ENCODE results near the gene ZDHHC24. TPM values are rescaled to one million over a fixed set of nuclear protein-coding genes. Genes with fewer than 3 reads are reported as not detected.
A peak's percentile ranks its signal among the peaks of the same experiment; 100 is the strongest.
"Not testable (repeated sequence)": the region's sequence is repeated elsewhere in the genome, so short reads cannot be mapped to it uniquely, and the experiment has no call there.

Gene ZDHHC24
- total RNA-seq, 1 donor from 2014 or later: 13.5 TPM

- Histone ChIP-seq H3K27me3 (ENCODE audit: insufficient read depth, low read length) (peaks cover 2% of the 10 kb centered on the region), H2AFZ (ENCODE audit: low read depth, low read length) (peak overlapping the region; percentile 73), H3K27ac (ENCODE audit: low read depth, low read length) (no peak overlapping the region), H4K20me1 (ENCODE audit: insufficient read depth, low read length) (peaks cover 7% of the 10 kb centered on the region), H3K4me3 (ENCODE audit: insufficient read depth, low read depth, low read length) (no peak overlapping the region), H3K9me3 (ENCODE audit: insufficient read depth, low read depth, low read length) (no peaks in the 10 kb centered on the region), H3K79me2 (ENCODE audit: insufficient read depth, low read length) (no peaks in the 10 kb centered on the region), H3K4me1 (ENCODE audit: insufficient read depth, low read length) (peaks cover 28% of the 10 kb centered on the region), H3K4me2 (ENCODE audit: low read length) (peak overlapping the region; percentile 78), H3K36me3 (ENCODE audit: insufficient read depth, low read length) (no peaks in the 10 kb centered on the region), H3K9ac (ENCODE audit: low read length) (peak overlapping the region; percentile 48)
- peak; percentile 49 for DNase-seq (ENCODE audit: low read depth)
- Mint-ChIP-seq H3K4me1 (ENCODE audit: low read depth, unreplicated experiment) (peaks cover 6% of the 10 kb centered on the region), H3K27me3 (ENCODE audit: low read depth, unreplicated experiment) (peaks cover 14% of the 10 kb centered on the region), H3K4me3 (ENCODE audit: unreplicated experiment) (peak overlapping the region; percentile 72), H3K27ac (ENCODE audit: unreplicated experiment) (peak overlapping the region; percentile 28), H3K36me3 (ENCODE audit: low read depth, unreplicated experiment) (peaks cover 10% of the 10 kb centered on the region), H3K9me3 (ENCODE audit: unreplicated experiment) (no peaks in the 10 kb centered on the region)
- TF ChIP-seq EZH2 (IDR thresholded peaks at IDR 0.05; ENCODE audit: insufficient read depth, low read length) (no peak), CTCF (IDR thresholded peaks at IDR 0.05; ENCODE audit: insufficient read depth, low read depth, low read length) (peak; percentile 8)
- no peak for FAIRE-seq
Observed at GRCh38 chr11:66543263-66544107, 2.4 kb downstream of the ZDHHC24 start.

GRCh38 chr11:66542362-66542761 is 3.5 kb downstream of the ZDHHC24 start:
- Histone ChIP-seq H2AFZ (ENCODE audit: low read depth, low read length) (no peak overlapping the region), H3K36me3 (ENCODE audit: insufficient read depth, low read length) (no peaks in the 10 kb centered on the region), H3K9me3 (ENCODE audit: insufficient read depth, low read depth, low read length) (no peaks in the 10 kb centered on the region), H3K27me3 (ENCODE audit: insufficient read depth, low read length) (peaks cover 2% of the 10 kb centered on the region), H3K4me2 (ENCODE audit: low read length) (peak overlapping the region; percentile 28), H4K20me1 (ENCODE audit: insufficient read depth, low read length) (peaks cover 7% of the 10 kb centered on the region), H3K9ac (ENCODE audit: low read length) (peak overlapping the region; percentile 2), H3K4me1 (ENCODE audit: insufficient read depth, low read length) (peaks cover 28% of the 10 kb centered on the region), H3K79me2 (ENCODE audit: insufficient read depth, low read length) (no peaks in the 10 kb centered on the region), H3K4me3 (ENCODE audit: insufficient read depth, low read depth, low read length) (no peak overlapping the region), H3K27ac (ENCODE audit: low read depth, low read length) (no peak overlapping the region)
- no peak for FAIRE-seq
- H3K4me3 Mint-ChIP-seq (ENCODE audit: unreplicated experiment): no peak overlapping the region
- no peak overlapping the region for H3K27ac Mint-ChIP-seq (ENCODE audit: unreplicated experiment)
- peaks cover 6% of the 10 kb centered on the region for H3K4me1 Mint-ChIP-seq (ENCODE audit: low read depth, unreplicated experiment)
- peak; percentile 48 for DNase-seq (ENCODE audit: low read depth)
- TF ChIP-seq CTCF (IDR thresholded peaks at IDR 0.05; ENCODE audit: insufficient read depth, low read depth, low read length): no peak
- no peak for TF ChIP-seq EZH2 (IDR thresholded peaks at IDR 0.05; ENCODE audit: insufficient read depth, low read length)
- peaks cover 7% of the 10 kb centered on the region for H3K27me3 Mint-ChIP-seq (ENCODE audit: low read depth, unreplicated experiment)
- H3K9me3 Mint-ChIP-seq (ENCODE audit: unreplicated experiment): no peaks in the 10 kb centered on the region
- peaks cover 11% of the 10 kb centered on the region for H3K36me3 Mint-ChIP-seq (ENCODE audit: low read depth, unreplicated experiment)

GRCh38 chr11:66541892-66542291 is 4.0 kb downstream of the ZDHHC24 start:
- no peak for FAIRE-seq
- H3K4me1 Mint-ChIP-seq (ENCODE audit: low read depth, unreplicated experiment): peaks cover 6% of the 10 kb centered on the region
- no peak for TF ChIP-seq EZH2 (IDR thresholded peaks at IDR 0.05; ENCODE audit: insufficient read depth, low read length)
- TF ChIP-seq CTCF (IDR thresholded peaks at IDR 0.05; ENCODE audit: insufficient read depth, low read depth, low read length): no peak
- peaks cover 7% of the 10 kb centered on the region for H4K20me1 ChIP-seq (ENCODE audit: insufficient read depth, low read length)
- no peak overlapping the region for H3K4me2 ChIP-seq (ENCODE audit: low read length)
- peaks cover 6% of the 10 kb centered on the region for H3K27me3 Mint-ChIP-seq (ENCODE audit: low read depth, unreplicated experiment)
- H3K36me3 ChIP-seq (ENCODE audit: insufficient read depth, low read length): no peaks in the 10 kb centered on the region
- no peaks in the 10 kb centered on the region for H3K27me3 ChIP-seq (ENCODE audit: insufficient read depth, low read length)
- H3K79me2 ChIP-seq (ENCODE audit: insufficient read depth, low read length): no peaks in the 10 kb centered on the region
- H3K4me3 ChIP-seq (ENCODE audit: insufficient read depth, low read depth, low read length): no peak overlapping the region
- H3K4me3 Mint-ChIP-seq (ENCODE audit: unreplicated experiment): no peak overlapping the region
- no peak overlapping the region for H2AFZ ChIP-seq (ENCODE audit: low read depth, low read length)
- no peak overlapping the region for H3K27ac Mint-ChIP-seq (ENCODE audit: unreplicated experiment)
- no peak overlapping the region for H3K27ac ChIP-seq (ENCODE audit: low read depth, low read length)
- H3K4me1 ChIP-seq (ENCODE audit: insufficient read depth, low read length): peaks cover 28% of the 10 kb centered on the region
- no peak for DNase-seq (ENCODE audit: low read depth)
- peaks cover 13% of the 10 kb centered on the region for H3K36me3 Mint-ChIP-seq (ENCODE audit: low read depth, unreplicated experiment)
- H3K9me3 Mint-ChIP-seq (ENCODE audit: unreplicated experiment): no peaks in the 10 kb centered on the region
- no peak overlapping the region for H3K9ac ChIP-seq (ENCODE audit: low read length)
- H3K9me3 ChIP-seq (ENCODE audit: insufficient read depth, low read depth, low read length): no peaks in the 10 kb centered on the region

- DNase-seq (ENCODE audit: low read depth); FAIRE-seq; H3K79me2 ChIP-seq (ENCODE audit: insufficient read depth, low read length); H2AFZ ChIP-seq (ENCODE audit: low read depth, low read length); H3K9me3 ChIP-seq (ENCODE audit: insufficient read depth, low read depth, low read length); H3K36me3 ChIP-seq (ENCODE audit: insufficient read depth, low read length); H3K4me2 ChIP-seq (ENCODE audit: low read length); H3K27me3 Mint-ChIP-seq (ENCODE audit: low read depth, unreplicated experiment); H3K27ac ChIP-seq (ENCODE audit: low read depth, low read length); H3K27ac Mint-ChIP-seq (ENCODE audit: unreplicated experiment); H3K4me3 Mint-ChIP-seq (ENCODE audit: unreplicated experiment); H3K4me1 Mint-ChIP-seq (ENCODE audit: low read depth, unreplicated experiment); H3K27me3 ChIP-seq (ENCODE audit: insufficient read depth, low read length); H3K4me3 ChIP-seq (ENCODE audit: insufficient read depth, low read depth, low read length); H3K9me3 Mint-ChIP-seq (ENCODE audit: unreplicated experiment); H4K20me1 ChIP-seq (ENCODE audit: insufficient read depth, low read length); H3K9ac ChIP-seq (ENCODE audit: low read length): not testable (repeated sequence)
- H3K36me3 Mint-ChIP-seq (ENCODE audit: low read depth, unreplicated experiment): peaks cover 24% of the 10 kb centered on the region
- H3K4me1 ChIP-seq (ENCODE audit: insufficient read depth, low read length): peaks cover 24% of the 10 kb centered on the region
Observed at GRCh38 chr11:66540598-66540997, 5.2 kb downstream of the ZDHHC24 start.
